Activated CD8-positive, alpha-beta T cell treated with anti-CD3 and anti-CD28 coated beads for 36 hours (primary cell): Measurements from ENCODE around the gene MPPED2. TPM values are rescaled to one million over a fixed set of nuclear protein-coding genes. Genes with fewer than 3 reads are reported as not detected.

Experiments
- ATAC-seq: fragments of 200-7000 bp; cut with Tn5 transposase; one replicate; pipeline ENCODE4 v1.10.0; 2021; ENCODE audit warnings: mild to moderate bottlenecking, moderate library complexity
- CTCF ChIA-PET: fragments of 350-600 bp; sonication (Branson Sonifier 250); formaldehyde crosslinking; loops from one replicate; lab custom pipeline; 2021; ENCODE audit warnings: antibody characterized with exemption; lab: Charles Lee
- POLR2A ChIA-PET: fragments of 350-600 bp; sonication (Branson Sonifier 250); formaldehyde crosslinking; loops from one replicate; lab custom pipeline; 2021; ENCODE audit warnings: antibody characterized with exemption; lab: Charles Lee
- DNase-seq: peaks from one replicate; pipeline ENCODE4 v3.0.0-alpha.2; 2020
- H3K27ac Mint-ChIP-seq: one replicate; pipeline ENCODE4 v1.8.0; 2021; ENCODE audit warnings: mild to moderate bottlenecking, mixed read lengths
- H3K27me3 Mint-ChIP-seq: one replicate; pipeline ENCODE4 v1.8.0; 2021; ENCODE audit warnings: mixed read lengths
- H3K36me3 Mint-ChIP-seq: one replicate; pipeline ENCODE4 v1.8.0; 2021; ENCODE audit warnings: low read depth, mixed read lengths
- H3K4me1 Mint-ChIP-seq: one replicate; pipeline ENCODE4 v1.8.0; 2021; ENCODE audit warnings: low read depth, mixed read lengths
- H3K4me3 Mint-ChIP-seq: one replicate; pipeline ENCODE4 v1.8.0; 2021; ENCODE audit warnings: mild to moderate bottlenecking, moderate library complexity, mixed read lengths
- H3K9me3 Mint-ChIP-seq: one replicate; pipeline ENCODE4 v1.8.0; 2021; ENCODE audit warnings: mixed read lengths
- CTCF ChIP-seq: fragments of 200-600 bp; IDR thresholded peaks from one replicate; pipeline ENCODE4 v1.8.0; 2022; ENCODE audit warnings: antibody characterized with exemption, mild to moderate bottlenecking
- intact Hi-C: fragments of 100-400 bp; cut with micrococcal nuclease; formaldehyde crosslinking; loops from one replicate; pipeline ENCODE4 v1.10.0; 2022
- total RNA-seq, 2 experiments: library from RNA; stranded (reverse); gene quantifications; one replicate each; pipeline ENCODE4 v1.2.3, GENCODE V29; 2021

Gene MPPED2
- total RNA-seq, 2 experiments from 2014 or later = 0.63 TPM; not detected in 1

DNA sequence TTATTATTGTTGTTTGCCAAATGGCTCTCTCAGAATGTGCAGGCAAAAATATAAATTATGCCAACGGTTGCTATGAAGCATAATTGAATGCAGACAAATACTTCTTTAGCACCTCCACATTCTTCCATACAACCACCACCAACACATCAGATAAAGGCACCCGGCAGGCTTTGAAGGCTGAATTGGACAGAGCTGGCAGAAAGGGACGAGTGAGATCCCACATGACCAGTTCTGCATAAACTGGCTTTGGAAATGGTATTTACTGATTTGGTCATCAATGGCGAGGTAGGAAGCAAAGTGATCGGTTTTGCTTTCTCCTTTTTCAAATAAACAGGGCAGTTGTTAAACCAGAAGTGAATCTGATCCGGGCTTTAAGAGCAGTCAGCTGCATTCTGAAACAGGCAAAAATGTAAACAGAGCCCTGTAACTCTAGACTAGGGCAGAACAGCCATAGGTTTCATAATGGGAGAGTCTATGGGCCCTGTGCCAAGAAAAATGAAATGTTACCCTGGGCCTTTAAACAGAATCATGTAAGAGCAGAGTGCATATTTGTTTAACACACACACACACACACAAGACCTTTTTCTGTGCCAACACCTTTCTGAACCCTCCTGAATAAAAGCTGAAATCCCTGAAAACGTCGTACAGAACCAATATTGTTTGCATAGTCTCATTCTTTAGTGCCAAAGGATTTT, 97.7 kb downstream of the MPPED2 start:
- ChIA-PET CTCF (no interaction called here), POLR2A (no interaction called here)
- Mint-ChIP-seq H3K4me3 (no peak overlapping the region), H3K4me1 (no peaks in the 10 kb centered on the region), H3K9me3 (no peaks in the 10 kb centered on the region), H3K27ac (no peak overlapping the region), H3K36me3 (no peaks in the 10 kb centered on the region), H3K27me3 (peaks cover 3% of the 10 kb centered on the region)
- DNase-seq (no peak), ATAC-seq (no peak)
- intact Hi-C loops = no loop called here
- no peak for TF ChIP-seq CTCF

DNA sequence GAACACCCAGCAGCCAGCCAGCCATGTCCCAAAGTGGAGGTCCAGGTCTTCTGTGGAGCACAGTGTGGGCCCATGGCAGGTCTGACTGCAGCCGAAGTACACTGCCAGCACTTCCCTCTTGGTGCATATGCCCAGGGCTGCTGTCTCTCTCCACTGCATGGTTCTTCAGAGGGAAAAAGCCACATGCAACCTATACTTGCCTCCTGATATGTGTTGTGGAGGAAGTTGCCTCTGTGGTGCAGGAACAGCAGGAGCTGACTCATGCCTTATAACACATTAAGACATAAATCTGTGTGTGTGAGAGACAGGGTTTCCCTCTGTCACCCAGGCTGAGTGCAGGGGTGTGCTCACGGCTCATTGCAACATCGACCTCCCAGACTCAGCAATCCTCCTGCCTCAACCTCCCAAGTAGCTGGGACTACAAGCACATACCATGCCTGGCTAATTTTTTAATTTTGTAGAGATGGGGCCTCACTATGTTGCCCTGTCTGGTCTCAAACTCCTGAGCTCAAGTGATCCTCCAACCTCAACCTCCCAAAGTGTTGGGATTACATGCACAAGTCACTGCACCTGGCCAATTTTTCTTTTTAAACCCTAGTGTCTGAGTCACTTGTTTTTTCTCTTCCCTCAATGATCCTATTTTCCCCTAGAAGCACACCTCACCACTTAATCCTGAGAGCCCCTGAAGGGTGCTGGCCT, 98.8 kb downstream of the MPPED2 start:
- intact Hi-C loops = no loop called here
- no peaks in the 10 kb centered on the region for H3K9me3 Mint-ChIP-seq
- no peak overlapping the region for H3K4me3 Mint-ChIP-seq
- CTCF ChIA-PET = no interaction called here
- ATAC-seq = no peak
- POLR2A ChIA-PET = no interaction called here
- H3K27ac Mint-ChIP-seq = no peak overlapping the region
- H3K36me3 Mint-ChIP-seq = no peaks in the 10 kb centered on the region
- no peak for DNase-seq
- peaks cover 3% of the 10 kb centered on the region for H3K27me3 Mint-ChIP-seq
- no peak for TF ChIP-seq CTCF
- no peaks in the 10 kb centered on the region for H3K4me1 Mint-ChIP-seq

DNA sequence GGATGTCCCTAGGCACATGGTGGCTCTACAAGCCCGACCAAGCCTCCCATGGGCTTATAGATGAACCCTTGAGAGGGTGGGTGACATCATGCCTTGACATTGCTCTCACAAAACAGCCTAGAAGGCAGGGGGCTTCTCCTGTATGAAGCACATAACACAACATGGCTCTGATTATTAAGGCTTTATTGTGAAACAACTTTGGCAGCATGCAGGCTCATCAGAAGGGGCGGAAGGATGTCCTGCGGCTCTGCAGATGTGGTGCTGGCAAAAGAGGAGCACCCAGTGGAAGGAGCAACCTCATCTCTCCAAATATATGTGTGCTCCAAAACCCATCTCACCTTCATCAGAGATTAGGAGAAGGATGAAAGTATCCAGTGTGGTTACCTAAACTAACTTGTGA, 100.4 kb downstream of the MPPED2 start:
- ATAC-seq (no peak), DNase-seq (no peak)
- intact Hi-C loops = no loop called here
- H3K27ac Mint-ChIP-seq = no peak overlapping the region
- no peaks in the 10 kb centered on the region for H3K9me3 Mint-ChIP-seq
- H3K4me3 Mint-ChIP-seq = no peak overlapping the region
- H3K4me1 Mint-ChIP-seq = no peaks in the 10 kb centered on the region
- ChIA-PET POLR2A (no interaction called here), CTCF (no interaction called here)
- no peak for TF ChIP-seq CTCF
- no peaks in the 10 kb centered on the region for H3K36me3 Mint-ChIP-seq
- H3K27me3 Mint-ChIP-seq = peaks cover 7% of the 10 kb centered on the region

DNA sequence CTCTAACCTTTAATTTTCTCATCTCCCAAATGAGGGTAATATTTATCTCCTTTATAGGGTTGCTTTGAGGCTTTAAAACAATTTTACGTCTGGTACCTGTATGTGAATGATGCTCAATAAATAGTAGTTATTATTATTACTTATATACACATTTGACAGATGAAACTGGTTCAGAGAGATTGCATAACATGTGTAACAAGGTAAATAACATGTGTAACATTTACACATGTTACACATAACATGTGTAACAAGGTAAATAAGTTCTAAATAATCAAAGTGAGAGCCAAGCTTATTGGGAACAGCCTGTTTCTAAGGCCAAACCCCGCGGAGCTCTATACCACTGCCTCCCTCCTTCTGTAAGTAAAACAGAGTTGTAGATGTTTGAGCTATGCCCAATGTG, 100.9 kb downstream of the MPPED2 start:
- Mint-ChIP-seq H3K27ac (no peak overlapping the region), H3K4me1 (no peaks in the 10 kb centered on the region), H3K27me3 (peaks cover 7% of the 10 kb centered on the region), H3K9me3 (no peaks in the 10 kb centered on the region), H3K4me3 (no peak overlapping the region), H3K36me3 (no peaks in the 10 kb centered on the region)
- no peak for TF ChIP-seq CTCF
- POLR2A ChIA-PET = no interaction called here
- intact Hi-C loops = no loop called here
- CTCF ChIA-PET = no interaction called here
- DNase-seq (no peak), ATAC-seq (no peak)

GRCh38 chr11:30483056-30483455, 103.1 kb downstream of the MPPED2 start:
- ATAC-seq = no peak
- DNase-seq = no peak

More at GRCh38 chr11:30483056-30483455, 103.1 kb downstream of the MPPED2 start:
- POLR2A ChIA-PET = no interaction called here
- no peak overlapping the region for H3K27ac Mint-ChIP-seq
- intact Hi-C loops = no loop called here
- H3K4me1 Mint-ChIP-seq = no peaks in the 10 kb centered on the region
- no peaks in the 10 kb centered on the region for H3K9me3 Mint-ChIP-seq
- H3K4me3 Mint-ChIP-seq = no peak overlapping the region
- no peaks in the 10 kb centered on the region for H3K36me3 Mint-ChIP-seq
- TF ChIP-seq CTCF = no peak
- H3K27me3 Mint-ChIP-seq = peaks cover 7% of the 10 kb centered on the region
- CTCF ChIA-PET = no interaction called here
